HL-60 (cell line): Measurements from ENCODE around the gene PNMA1.
A peak's percentile ranks its signal among the peaks of the same experiment; 100 is the strongest.

Experiments used
- CTCF ChIP-seq: IDR thresholded peaks from one replicate; pipeline ENCODE4 v1.5.1; 2011; ENCODE audit warnings: low read length, control low read depth, inconsistent platforms; ENCODE audit not compliant: insufficient read depth
- GABPA ChIP-seq: IDR thresholded peaks from 2 replicates; pipeline ENCODE4 v1.6.1; 2012; ENCODE audit warnings: low read depth
- POLR2AphosphoS5 ChIP-seq: IDR thresholded peaks from 2 replicates; pipeline ENCODE4 v1.6.1; 2012; ENCODE audit warnings: low read depth
- REST ChIP-seq: IDR thresholded peaks from 2 replicates; pipeline ENCODE4 v1.6.1; 2012; ENCODE audit warnings: low read depth; ENCODE audit not compliant: insufficient replicate concordance
- SPI1 ChIP-seq: IDR thresholded peaks from 2 replicates; pipeline ENCODE4 v1.6.1; 2012; ENCODE audit warnings: low read depth, mild to moderate bottlenecking, borderline replicate concordance

- TF ChIP-seq CTCF = no peak
- peak; percentile 65 for TF ChIP-seq POLR2AphosphoS5
- TF ChIP-seq REST = no peak
- 0 out of 2 replicates have a peak, but pooled peaks have one; percentile 20 for TF ChIP-seq GABPA
- TF ChIP-seq SPI1 = peak; percentile 12; the same call in 1 of the 2 replicates
Observed at GRCh38 chr14:73753124-73753886, 39.1 kb upstream of the PNMA1 start.
